NOMO-1 treated with dmso at 0.1 percent for 144 hours (cell line): ENCODE measurements around the gene MAP4K2.

Experiments
- DNase-seq: peaks from one replicate; lab custom pipeline; 2025; ENCODE audit not compliant: unreplicated experiment; lab: John Stamatoyannopoulos, UW

MAP4K2 gene

GRCh38 chr11:64742087-64742888 is 60.7 kb downstream of the MAP4K2 start:
- DNase-seq: no peak

GRCh38 chr11:64741375-64742086 is 61.5 kb downstream of the MAP4K2 start:
- DNase-seq: no peak

GRCh38 chr11:64739871-64740270 is 63.1 kb downstream of the MAP4K2 start:
- no peak for DNase-seq

DNA sequence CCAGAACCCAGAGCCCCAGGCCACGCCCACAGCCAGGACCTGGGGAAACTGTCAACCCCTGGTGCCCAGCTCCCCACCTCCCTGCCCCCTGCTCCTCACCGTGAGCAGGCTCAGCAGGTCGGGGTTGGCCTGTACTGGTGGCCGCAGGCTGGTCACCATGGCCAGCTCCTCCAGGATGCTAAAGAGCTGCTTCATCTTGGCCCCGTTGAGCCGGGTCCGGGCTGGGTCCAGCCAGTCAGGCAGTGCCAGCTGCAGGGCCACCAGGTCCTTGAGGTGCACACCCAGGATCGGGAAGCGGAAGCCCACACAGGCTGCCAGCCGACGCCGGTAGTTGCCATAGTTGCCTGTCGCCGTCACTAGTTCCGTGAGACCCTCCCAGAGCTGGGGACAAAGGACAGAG is 66.4 kb downstream of the MAP4K2 start:
- DNase-seq: no peak

GRCh38 chr11:64735725-64736259 is 67.2 kb downstream of the MAP4K2 start:
- no peak for DNase-seq
